ENCODE measurements around the gene BRD9. TPM values are rescaled to one million over a fixed set of nuclear protein-coding genes. Genes with fewer than 3 reads are reported as not detected.
"Not testable (repeated sequence)": the region's sequence is repeated elsewhere in the genome, so short reads cannot be mapped to it uniquely, and the experiment has no call there.

BRD9 gene
- total RNA-seq, 6 experiments from 2014 or later = 28.0 to 31.5 (median 31.0) TPM

DNA sequence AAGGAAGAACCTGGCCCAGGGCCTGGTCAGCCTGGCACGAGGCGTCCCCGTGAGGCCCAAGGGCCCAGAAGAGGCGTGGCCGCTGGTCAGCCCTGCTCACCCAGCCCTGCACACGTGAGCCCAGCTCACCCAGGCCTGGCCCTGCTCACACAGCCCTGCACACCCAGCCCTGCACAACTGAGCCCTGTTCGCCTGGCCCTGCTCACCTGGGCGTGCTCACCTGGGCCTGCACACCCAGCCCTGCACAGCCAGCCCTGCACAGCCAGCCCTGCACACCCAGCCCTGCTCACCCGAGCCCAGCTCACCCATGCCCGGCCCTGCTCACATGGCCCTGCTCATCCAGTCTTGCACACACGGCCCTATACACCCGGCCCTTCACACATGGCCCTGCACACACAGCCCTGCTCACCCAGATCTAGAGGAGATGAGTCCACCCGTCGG is 43.9 kb downstream of the BRD9 start:
- Mint-ChIP-seq H3K9me3 (no peaks in the 10 kb centered on the region), H3K4me1 (ENCODE audit: low read depth) (no peaks in the 10 kb centered on the region), H3K36me3 (ENCODE audit: low read depth) (no peaks in the 10 kb centered on the region), H3K27me3 (ENCODE audit: insufficient read depth) (peaks cover 4% of the 10 kb centered on the region), H3K4me3 (no peak overlapping the region), H3K27ac (no peak overlapping the region)
- no peak for DNase-seq
- no peak for TF ChIP-seq CTCF (IDR thresholded peaks at IDR 0.05)

GRCh38 chr5:847736-848135 is 44.9 kb downstream of the BRD9 start:
- not testable (repeated sequence) for DNase-seq; H3K27ac Mint-ChIP-seq; H3K27me3 Mint-ChIP-seq (ENCODE audit: insufficient read depth); H3K4me1 Mint-ChIP-seq (ENCODE audit: low read depth); H3K9me3 Mint-ChIP-seq; H3K36me3 Mint-ChIP-seq (ENCODE audit: low read depth); H3K4me3 Mint-ChIP-seq

DNA sequence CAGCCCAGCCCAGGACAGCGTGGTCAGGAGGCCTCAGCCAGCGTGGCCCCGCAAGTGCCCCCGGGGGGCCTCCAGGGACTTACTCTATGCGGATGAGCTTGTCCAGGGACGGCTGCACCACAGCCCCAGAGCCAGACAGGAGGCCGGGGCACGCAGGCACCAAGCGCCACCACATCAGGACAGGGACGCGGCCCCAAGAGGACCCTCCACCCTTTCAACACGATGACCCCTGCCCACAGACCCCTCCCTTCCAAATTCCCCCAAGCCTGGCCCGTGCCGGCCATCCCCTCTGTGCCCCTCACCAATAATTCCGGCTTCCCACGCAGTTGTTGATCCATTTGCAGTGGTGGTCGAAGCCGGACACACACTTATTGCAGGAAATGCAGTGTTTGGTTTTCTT is 45.4 kb downstream of the BRD9 start:
- not testable (repeated sequence) for H3K4me1 Mint-ChIP-seq (ENCODE audit: low read depth); H3K27me3 Mint-ChIP-seq (ENCODE audit: insufficient read depth); H3K4me3 Mint-ChIP-seq; H3K9me3 Mint-ChIP-seq; H3K27ac Mint-ChIP-seq; DNase-seq; H3K36me3 Mint-ChIP-seq (ENCODE audit: low read depth)

- H3K27me3 Mint-ChIP-seq (ENCODE audit: insufficient read depth); DNase-seq; H3K27ac Mint-ChIP-seq; H3K4me3 Mint-ChIP-seq; H3K4me1 Mint-ChIP-seq (ENCODE audit: low read depth); H3K9me3 Mint-ChIP-seq; H3K36me3 Mint-ChIP-seq (ENCODE audit: low read depth): not testable (repeated sequence)
Observed at GRCh38 chr5:846602-847091, 46.0 kb downstream of the BRD9 start.

GRCh38 chr5:845676-846601 is 46.7 kb downstream of the BRD9 start:
- not testable (repeated sequence) for H3K27me3 Mint-ChIP-seq (ENCODE audit: insufficient read depth); H3K4me1 Mint-ChIP-seq (ENCODE audit: low read depth); H3K9me3 Mint-ChIP-seq; H3K27ac Mint-ChIP-seq; H3K4me3 Mint-ChIP-seq; H3K36me3 Mint-ChIP-seq (ENCODE audit: low read depth); DNase-seq

DNA sequence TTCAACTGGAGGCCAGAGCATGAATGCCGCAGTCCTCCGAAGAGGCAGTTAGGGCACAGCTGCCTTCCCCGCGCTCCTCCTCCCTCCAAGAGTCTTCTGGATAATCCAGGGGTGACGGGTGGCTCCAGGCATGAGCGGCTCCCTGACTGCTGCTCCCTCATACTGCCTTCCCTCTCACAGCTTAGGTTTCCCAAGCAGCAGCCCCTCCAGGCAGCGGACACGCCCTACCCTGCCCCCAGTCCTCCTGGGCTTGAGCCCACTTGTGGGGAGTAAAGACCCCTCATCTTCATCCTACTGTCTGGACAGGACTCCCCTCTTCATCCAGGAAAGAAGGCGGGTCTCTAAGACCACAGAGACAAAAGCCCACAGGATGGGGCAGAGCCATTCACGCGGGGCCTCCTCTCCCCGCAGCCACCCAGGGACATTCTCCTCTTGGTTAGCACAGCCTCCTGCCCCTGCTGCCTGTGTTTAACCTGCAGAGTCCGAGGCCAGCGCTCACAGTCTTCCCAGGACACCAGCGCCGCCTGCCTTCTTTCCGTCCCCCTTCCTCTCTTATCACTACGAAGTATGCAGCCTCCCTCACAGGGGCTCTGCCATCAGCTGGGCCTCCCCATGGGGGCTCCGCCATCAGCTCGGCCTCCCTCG is 47.4 kb downstream of the BRD9 start:
- not testable (repeated sequence) for DNase-seq; H3K9me3 Mint-ChIP-seq; H3K27ac Mint-ChIP-seq; H3K4me1 Mint-ChIP-seq (ENCODE audit: low read depth); H3K4me3 Mint-ChIP-seq; H3K36me3 Mint-ChIP-seq (ENCODE audit: low read depth); H3K27me3 Mint-ChIP-seq (ENCODE audit: insufficient read depth)

- not testable (repeated sequence) for H3K9me3 Mint-ChIP-seq; H3K4me3 Mint-ChIP-seq; DNase-seq; H3K4me1 Mint-ChIP-seq (ENCODE audit: low read depth); H3K27me3 Mint-ChIP-seq (ENCODE audit: insufficient read depth); H3K27ac Mint-ChIP-seq; H3K36me3 Mint-ChIP-seq (ENCODE audit: low read depth)
Observed at GRCh38 chr5:844426-844825, 48.2 kb downstream of the BRD9 start.

DNA sequence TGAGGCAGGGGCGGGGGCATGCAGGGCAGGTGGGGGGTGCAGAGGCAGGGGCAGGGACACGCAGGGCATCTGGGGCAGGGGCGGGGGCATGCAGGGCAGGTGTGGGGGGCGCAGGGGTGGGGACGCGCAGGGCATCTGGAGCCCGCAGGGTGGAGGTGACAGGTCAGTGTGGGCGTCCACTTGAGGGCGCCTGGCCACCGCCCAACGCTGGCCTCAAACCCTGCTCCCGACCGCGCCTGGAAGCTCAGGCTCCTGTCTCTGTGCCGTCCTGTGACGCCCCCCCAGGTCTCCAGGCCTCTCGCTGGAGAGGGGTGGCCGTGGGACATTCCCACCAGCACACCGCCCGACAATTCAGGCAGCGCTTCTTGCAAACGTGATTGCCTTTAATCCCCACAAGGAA is 48.7 kb downstream of the BRD9 start:
- H3K4me1 Mint-ChIP-seq (ENCODE audit: low read depth); H3K9me3 Mint-ChIP-seq; H3K27me3 Mint-ChIP-seq (ENCODE audit: insufficient read depth); H3K27ac Mint-ChIP-seq; DNase-seq; H3K4me3 Mint-ChIP-seq; H3K36me3 Mint-ChIP-seq (ENCODE audit: low read depth): not testable (repeated sequence)

GRCh38 chr5:843371-843770 is 49.2 kb downstream of the BRD9 start:
- not testable (repeated sequence) for H3K9me3 Mint-ChIP-seq; H3K27ac Mint-ChIP-seq; H3K27me3 Mint-ChIP-seq (ENCODE audit: insufficient read depth); DNase-seq; H3K36me3 Mint-ChIP-seq (ENCODE audit: low read depth); H3K4me1 Mint-ChIP-seq (ENCODE audit: low read depth); H3K4me3 Mint-ChIP-seq

DNA sequence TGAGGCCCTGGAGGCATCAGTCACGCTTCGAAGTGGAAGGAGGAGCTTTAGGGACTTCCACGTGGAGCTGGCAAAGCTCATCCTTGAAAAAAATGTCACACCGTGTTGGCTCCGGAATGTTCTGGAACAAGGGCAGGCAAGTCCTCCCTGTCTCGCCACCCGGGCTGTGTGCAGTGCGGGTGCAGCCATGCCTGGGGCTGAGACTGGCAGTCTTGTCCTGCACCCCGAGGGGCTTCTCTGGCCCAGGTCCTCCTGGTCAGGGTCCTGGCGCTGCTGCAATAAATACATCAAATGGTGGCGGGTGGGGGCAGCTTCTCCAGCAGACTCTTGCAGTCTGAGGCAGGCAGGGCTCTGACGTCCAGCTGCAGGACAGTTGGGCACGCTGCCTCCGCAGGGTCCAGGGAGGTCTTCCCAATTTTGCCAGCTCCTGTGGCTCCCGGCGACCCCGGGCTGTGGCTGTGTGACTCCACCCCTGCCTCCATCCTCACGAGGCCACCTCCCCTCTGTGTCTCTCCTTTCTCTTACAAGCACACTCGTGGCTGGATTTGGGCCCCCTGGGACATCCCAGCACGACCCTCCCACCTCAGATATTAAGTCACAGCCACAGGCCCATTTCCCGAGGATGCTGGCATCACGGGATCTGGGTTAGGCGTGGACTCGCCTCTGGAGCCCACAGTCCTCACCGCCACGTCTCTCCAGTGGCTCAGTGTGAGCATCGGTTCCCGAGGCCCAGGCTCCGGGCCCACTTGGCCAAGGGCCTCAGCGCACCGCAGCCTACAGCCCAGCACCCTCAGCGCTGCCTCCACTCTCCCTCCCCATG is 50.0 kb downstream of the BRD9 start:
- not testable (repeated sequence) for H3K27me3 Mint-ChIP-seq (ENCODE audit: insufficient read depth); H3K9me3 Mint-ChIP-seq

DNA sequence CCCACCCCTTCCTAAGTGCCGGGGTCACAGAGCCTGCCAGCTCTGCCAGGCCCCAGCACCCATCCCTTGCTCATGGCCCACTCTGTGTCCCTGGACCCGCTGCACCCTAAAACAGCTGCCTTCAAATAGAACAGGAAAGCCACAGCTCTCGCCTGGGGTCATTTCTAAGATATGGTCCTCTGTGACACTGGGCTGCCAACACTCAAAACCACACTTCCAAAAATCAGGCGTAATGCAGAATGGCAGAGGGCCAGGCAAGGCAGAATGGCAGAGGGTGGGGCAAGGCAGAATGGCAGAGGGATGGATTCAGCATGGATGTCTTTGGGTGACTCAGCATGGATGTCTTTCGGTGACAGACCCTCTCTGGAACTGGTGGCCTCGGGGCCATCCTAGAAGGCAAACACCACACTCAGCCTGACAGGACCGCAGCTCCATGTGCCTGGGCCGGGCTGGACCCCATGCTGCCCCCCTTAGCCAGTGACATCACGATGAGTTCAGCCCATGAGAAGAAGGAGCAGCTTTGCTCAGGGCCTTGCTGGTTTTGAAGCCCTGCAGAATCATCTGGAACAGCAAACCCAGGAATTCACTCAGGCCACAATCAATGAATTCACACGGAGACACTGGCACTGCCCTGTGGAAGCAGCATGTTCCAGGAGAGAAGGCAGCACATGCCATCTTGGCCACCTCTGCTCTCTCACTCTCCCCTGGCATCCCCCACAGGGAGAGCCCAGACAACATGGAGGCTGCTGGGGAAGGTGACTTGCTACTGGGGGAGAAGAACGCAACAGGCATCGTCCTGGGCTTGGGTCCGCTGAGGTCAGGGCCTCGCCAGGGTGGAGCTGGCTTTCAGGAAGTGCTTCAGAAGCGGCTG is 50.8 kb downstream of the BRD9 start:
- H3K27ac Mint-ChIP-seq = peak overlapping the region; percentile 48; the same call in 1 of the 2 replicates
- not testable (repeated sequence) for H3K9me3 Mint-ChIP-seq; H3K36me3 Mint-ChIP-seq (ENCODE audit: low read depth); H3K27me3 Mint-ChIP-seq (ENCODE audit: insufficient read depth); H3K4me1 Mint-ChIP-seq (ENCODE audit: low read depth); H3K4me3 Mint-ChIP-seq
- peak; percentile 21 for DNase-seq

More for the DNA sequence above, 50.0 kb downstream of the BRD9 start:
- not testable (repeated sequence) for H3K4me1 Mint-ChIP-seq (ENCODE audit: low read depth); H3K4me3 Mint-ChIP-seq; H3K27ac Mint-ChIP-seq; DNase-seq; H3K36me3 Mint-ChIP-seq (ENCODE audit: low read depth)
